Measurements from ENCODE around the gene WSCD1.

GRCh38 chr17:6082335-6082734 is 12.2 kb downstream of the WSCD1 start:
- TF ChIP-seq POLR2AphosphoS5 (IDR thresholded peaks at IDR 0.05) = no peak
- no peak for TF ChIP-seq EP300 (IDR thresholded peaks at IDR 0.05)
